WTC11 (cell line): ENCODE data around the gene FHIT. TPM values are rescaled to one million over a fixed set of nuclear protein-coding genes. Genes with fewer than 3 reads are reported as not detected.

Experiments
- ATAC-seq: fragments of 200-7000 bp; cut with Tn5 transposase; 2 replicates; pipeline ENCODE4 v1.10.0; 2021; ENCODE audit warnings: mild to moderate bottlenecking, moderate library complexity
- CTCF ChIA-PET: fragments of 300-600 bp; sonication (Branson Sonifier 250); formaldehyde crosslinking; loops from one replicate; lab custom pipeline; 2021; ENCODE audit warnings: antibody characterized with exemption; lab: Charles Lee
- POLR2A ChIA-PET: fragments of 350-600 bp; sonication (Branson Sonifier 250); formaldehyde crosslinking; loops from one replicate; lab custom pipeline; 2021; ENCODE audit warnings: antibody characterized with exemption; lab: Charles Lee
- DNase-seq: peaks from one replicate; pipeline ENCODE4 v3.0.0; 2021; ENCODE audit warnings: low spot score
- H3K27ac Mint-ChIP-seq: 2 replicates; pipeline ENCODE4 v1.8.0; 2021; ENCODE audit warnings: mixed read lengths
- H3K27me3 Mint-ChIP-seq: 2 replicates; pipeline ENCODE4 v1.8.0; 2021; ENCODE audit warnings: low read depth, mild to moderate bottlenecking, moderate library complexity, mixed read lengths
- H3K36me3 Mint-ChIP-seq: 2 replicates; pipeline ENCODE4 v1.8.0; 2021; ENCODE audit warnings: mixed read lengths
- H3K4me1 Mint-ChIP-seq: 2 replicates; pipeline ENCODE4 v1.8.0; 2022; ENCODE audit warnings: mixed read lengths
- H3K4me3 Mint-ChIP-seq: 2 replicates; pipeline ENCODE4 v1.8.0; 2021; ENCODE audit warnings: mild to moderate bottlenecking, moderate library complexity, mixed read lengths
- H3K9me3 Mint-ChIP-seq: 2 replicates; pipeline ENCODE4 v1.8.0; 2021; ENCODE audit warnings: mixed read lengths
- ATF2 ChIP-seq: sonication (generic); formaldehyde crosslinking; IDR thresholded peaks from 2 replicates; pipeline ENCODE4 v1.8.1; 2022; ENCODE audit warnings: low read depth, missing genetic modification reagents, borderline replicate concordance
- CBFB ChIP-seq: sonication (generic); formaldehyde crosslinking; IDR thresholded peaks from 2 replicates; pipeline ENCODE4 v1.8.1; 2022; ENCODE audit warnings: mild to moderate bottlenecking, low read depth, missing genetic modification reagents
- ERG ChIP-seq: fragments of 250-450 bp; sonication (Bioruptor Pico); IDR thresholded peaks from 2 replicates; pipeline ENCODE4 v1.8.0; 2021; ENCODE audit warnings: mild to moderate bottlenecking
- ESRRA ChIP-seq: sonication (generic); formaldehyde crosslinking; IDR thresholded peaks from 2 replicates; pipeline ENCODE4 v1.8.1; 2022; ENCODE audit warnings: mild to moderate bottlenecking, missing genetic modification reagents, borderline replicate concordance
- FOXP4 ChIP-seq: sonication (generic); formaldehyde crosslinking; IDR thresholded peaks from 2 replicates; pipeline ENCODE4 v1.8.0; 2022; ENCODE audit warnings: mild to moderate bottlenecking, missing genetic modification reagents
- MYBL2 ChIP-seq: sonication (generic); formaldehyde crosslinking; IDR thresholded peaks from 2 replicates; pipeline ENCODE4 v1.8.1; 2023; ENCODE audit warnings: mild to moderate bottlenecking, moderate library complexity, missing genetic modification reagents
- NFATC4 ChIP-seq: fragments of 250-450 bp; sonication (Bioruptor Pico); IDR thresholded peaks from 2 replicates; pipeline ENCODE4 v1.9.0; 2021; ENCODE audit warnings: mild to moderate bottlenecking
- NFE2L1 ChIP-seq: sonication (generic); formaldehyde crosslinking; IDR thresholded peaks from 2 replicates; pipeline ENCODE4 v1.8.1; 2023; ENCODE audit warnings: missing genetic modification reagents
- NFYB ChIP-seq: sonication (generic); formaldehyde crosslinking; conservative IDR thresholded peaks from 2 replicates; pipeline ENCODE4 v1.8.0; 2022; ENCODE audit warnings: low read depth, missing genetic modification reagents
- PRRX2 ChIP-seq: fragments of 250-450 bp; sonication (Bioruptor Pico); IDR thresholded peaks from 2 replicates; pipeline ENCODE4 v1.8.0; 2021; ENCODE audit warnings: mild to moderate bottlenecking
- RELA ChIP-seq: sonication (generic); formaldehyde crosslinking; IDR thresholded peaks from 2 replicates; pipeline ENCODE4 v1.8.1; 2022; ENCODE audit warnings: missing genetic modification reagents, mild to moderate bottlenecking, borderline replicate concordance
- RORB ChIP-seq: fragments of 250-450 bp; sonication (Bioruptor Pico); IDR thresholded peaks from 2 replicates; pipeline ENCODE4 v1.9.0; 2021; ENCODE audit warnings: mild to moderate bottlenecking
- SMAD3 ChIP-seq: sonication (generic); formaldehyde crosslinking; IDR thresholded peaks from 2 replicates; pipeline ENCODE4 v1.8.0; 2022; ENCODE audit warnings: missing genetic modification reagents, mild to moderate bottlenecking, borderline replicate concordance
- STAT6 ChIP-seq: sonication (generic); formaldehyde crosslinking; conservative IDR thresholded peaks from 2 replicates; pipeline ENCODE4 v1.8.1; 2023; ENCODE audit warnings: mild to moderate bottlenecking, low read depth, missing genetic modification reagents, moderate library complexity
- TCF7 ChIP-seq: sonication (generic); formaldehyde crosslinking; IDR thresholded peaks from 2 replicates; pipeline ENCODE4 v1.8.0; 2022; ENCODE audit warnings: mild to moderate bottlenecking, low read depth, missing genetic modification reagents, moderate library complexity
- ZBTB43 ChIP-seq: sonication (generic); formaldehyde crosslinking; IDR thresholded peaks from 2 replicates; pipeline ENCODE4 v1.8.1; 2023; ENCODE audit warnings: mild to moderate bottlenecking, missing genetic modification reagents
- ZNF396 ChIP-seq: fragments of 250-450 bp; sonication (Bioruptor Pico); IDR thresholded peaks from 2 replicates; pipeline ENCODE4 v1.8.0; 2021; ENCODE audit warnings: mild to moderate bottlenecking, moderate library complexity, borderline replicate concordance
- ZNF423 ChIP-seq: fragments of 250-450 bp; sonication (Bioruptor Pico); IDR thresholded peaks from 2 replicates; pipeline ENCODE4 v2.1.2; 2022; ENCODE audit warnings: mild to moderate bottlenecking, moderate library complexity
- ZNF532 ChIP-seq: fragments of 250-450 bp; sonication (Bioruptor Pico); IDR thresholded peaks from 2 replicates; pipeline ENCODE4 v1.9.0; 2021; ENCODE audit warnings: mild to moderate bottlenecking, borderline replicate concordance
- ZNF671 ChIP-seq: fragments of 250-450 bp; sonication (Bioruptor Pico); IDR thresholded peaks from 2 replicates; pipeline ENCODE4 v1.8.0; 2021; ENCODE audit warnings: mild to moderate bottlenecking
- total RNA-seq: library from RNA; stranded (reverse); gene quantifications from 3 replicates; pipeline ENCODE4 v1.2.3, GENCODE V29; 2021

FHIT gene
- total RNA-seq, 1 experiment from 2014 or later, result 2.6 TPM

- TF ChIP-seq ZNF423 (CRISPR knock-in tag) (no peak), ERG (CRISPR knock-in tag) (no peak), SMAD3 (CRISPR knock-in tag) (no peak), NFYB (CRISPR knock-in tag) (no peak), ATF2 (no peak), MYBL2 (CRISPR knock-in tag) (no peak), ZNF671 (CRISPR knock-in tag) (no peak), PRRX2 (CRISPR knock-in tag) (no peak), ZNF532 (CRISPR knock-in tag) (no peak), RORB (CRISPR knock-in tag) (no peak), CBFB (CRISPR knock-in tag) (no peak), ESRRA (CRISPR knock-in tag) (no peak), FOXP4 (CRISPR knock-in tag) (no peak), NFE2L1 (CRISPR knock-in tag) (no peak), NFATC4 (no peak), ZBTB43 (CRISPR knock-in tag) (no peak), ZNF396 (no peak), TCF7 (CRISPR knock-in tag) (no peak), STAT6 (CRISPR knock-in tag) (no peak), RELA (CRISPR knock-in tag) (no peak)
- no peak for ATAC-seq
- H3K9me3 Mint-ChIP-seq, result peaks cover 35% of the 10 kb centered on the region
- no peak overlapping the region for H3K4me3 Mint-ChIP-seq
- no peaks in the 10 kb centered on the region; the same call in 1 of the 2 replicates for H3K4me1 Mint-ChIP-seq
- CTCF ChIA-PET, result no interaction called here
- no peaks in the 10 kb centered on the region for H3K27me3 Mint-ChIP-seq
- peaks cover 22% of the 10 kb centered on the region for H3K36me3 Mint-ChIP-seq
- DNase-seq, result no peak
- no peak overlapping the region for H3K27ac Mint-ChIP-seq
- POLR2A ChIA-PET, result no interaction called here
Measured at GRCh38 chr3:60909526-60909925, 341.7 kb downstream of the FHIT start.
